BJ (cell line): ENCODE results near the gene COG5. TPM values are rescaled to one million over a fixed set of nuclear protein-coding genes. Genes with fewer than 3 reads are reported as not detected.

Experiments
- CTCF ChIA-PET: fragments of 350-600 bp; formaldehyde crosslinking; extraction: SDS; loops from one replicate; lab custom pipeline; 2021; ENCODE audit warnings: antibody characterized with exemption, inconsistent platforms; lab: Yijun Ruan, JAX
- POLR2A ChIA-PET: fragments of 300-600 bp; sonication (Branson Sonifier 250); formaldehyde crosslinking; extraction: SDS; loops from one replicate; lab custom pipeline; 2021; ENCODE audit warnings: antibody characterized with exemption; lab: Charles Lee
- DNase-seq: peaks from one replicate; pipeline ENCODE4 v3.0.0-alpha.2; 2011; ENCODE audit warnings: low read depth
- H3K27me3 ChIP-seq: 2 replicates; pipeline ENCODE4 v1.6.0; 2011; ENCODE audit warnings: low read length; ENCODE audit not compliant: control insufficient read depth, insufficient read depth
- H3K36me3 ChIP-seq: 2 replicates; pipeline ENCODE4 v1.5.1; 2011; ENCODE audit warnings: low read length; ENCODE audit not compliant: control insufficient read depth, insufficient read depth
- H3K4me3 ChIP-seq: 2 replicates; pipeline ENCODE4 v1.5.1; 2011; ENCODE audit warnings: low read depth, mild to moderate bottlenecking, control low read depth, low read length
- CTCF ChIP-seq: IDR thresholded peaks from 2 replicates; pipeline ENCODE4 v1.5.1; 2011; ENCODE audit warnings: low read depth, mild to moderate bottlenecking, control low read depth, inconsistent platforms, low read length, moderate library complexity; ENCODE audit not compliant: insufficient read depth
- polyA plus RNA-seq: library from polyadenylated mRNA; depleted of rRNA; stranded (reverse); fragments of >200 nt; gene quantifications from 2 replicates; pipeline ENCODE4 v1.2.3, GENCODE V29; 2011

The COG5 gene
- polyA plus RNA-seq, 1 experiment = 20.5 TPM

GRCh38 chr7:107302250-107302847 is 261.4 kb downstream of the COG5 start:
- H3K36me3 ChIP-seq = no peaks in the 10 kb centered on the region
- ChIA-PET POLR2A (no interaction called here), CTCF (no interaction called here)
- H3K27me3 ChIP-seq = no peaks in the 10 kb centered on the region
- H3K4me3 ChIP-seq = no peak overlapping the region
- TF ChIP-seq CTCF = no peak
- no peak for DNase-seq

GRCh38 chr7:107294182-107294581 is 269.5 kb downstream of the COG5 start:
- no peak for DNase-seq
- TF ChIP-seq CTCF = no peak
- Histone ChIP-seq H3K27me3 (no peaks in the 10 kb centered on the region), H3K36me3 (0 out of 2 replicates have a peak, but pooled peaks cover 2% of the 10 kb centered on the region), H3K4me3 (no peak overlapping the region)
- CTCF ChIA-PET = no interaction called here
- POLR2A ChIA-PET = no interaction called here

- H3K36me3 ChIP-seq = 0 out of 2 replicates have a peak, but pooled peaks cover 2% of the 10 kb centered on the region
- ChIA-PET CTCF (no interaction called here), POLR2A (no interaction called here)
- no peak for TF ChIP-seq CTCF
- H3K27me3 ChIP-seq = no peaks in the 10 kb centered on the region
- no peak overlapping the region for H3K4me3 ChIP-seq
- DNase-seq = no peak
Observed at GRCh38 chr7:107292591-107292990, 271.1 kb downstream of the COG5 start.

GRCh38 chr7:107291434-107291833 is 272.3 kb downstream of the COG5 start:
- DNase-seq = no peak
- Histone ChIP-seq H3K36me3 (0 out of 2 replicates have a peak, but pooled peaks cover 2% of the 10 kb centered on the region), H3K27me3 (no peaks in the 10 kb centered on the region), H3K4me3 (no peak overlapping the region)
- ChIA-PET CTCF (interaction anchor here (1.0 to 1.2 kb wide), 2 partner anchors 27 to 40 kb away, joined by 3 read pairs; no protein-coding TSS in a partner anchor), POLR2A (no interaction called here)
- TF ChIP-seq CTCF = no peak

- DNase-seq = no peak
- Histone ChIP-seq H3K36me3 (no peaks in the 10 kb centered on the region), H3K4me3 (no peak overlapping the region), H3K27me3 (no peaks in the 10 kb centered on the region)
- TF ChIP-seq CTCF = no peak
- POLR2A ChIA-PET = no interaction called here
- CTCF ChIA-PET = no interaction called here
Observed at GRCh38 chr7:107286751-107287621, 276.7 kb downstream of the COG5 start.
